ENCODE data around the gene ARMH2. TPM values are rescaled to one million over a fixed set of nuclear protein-coding genes. Genes with fewer than 3 reads are reported as not detected.

The ARMH2 gene
- total RNA-seq, 1 experiment from 2014 or later = not detected

DNA sequence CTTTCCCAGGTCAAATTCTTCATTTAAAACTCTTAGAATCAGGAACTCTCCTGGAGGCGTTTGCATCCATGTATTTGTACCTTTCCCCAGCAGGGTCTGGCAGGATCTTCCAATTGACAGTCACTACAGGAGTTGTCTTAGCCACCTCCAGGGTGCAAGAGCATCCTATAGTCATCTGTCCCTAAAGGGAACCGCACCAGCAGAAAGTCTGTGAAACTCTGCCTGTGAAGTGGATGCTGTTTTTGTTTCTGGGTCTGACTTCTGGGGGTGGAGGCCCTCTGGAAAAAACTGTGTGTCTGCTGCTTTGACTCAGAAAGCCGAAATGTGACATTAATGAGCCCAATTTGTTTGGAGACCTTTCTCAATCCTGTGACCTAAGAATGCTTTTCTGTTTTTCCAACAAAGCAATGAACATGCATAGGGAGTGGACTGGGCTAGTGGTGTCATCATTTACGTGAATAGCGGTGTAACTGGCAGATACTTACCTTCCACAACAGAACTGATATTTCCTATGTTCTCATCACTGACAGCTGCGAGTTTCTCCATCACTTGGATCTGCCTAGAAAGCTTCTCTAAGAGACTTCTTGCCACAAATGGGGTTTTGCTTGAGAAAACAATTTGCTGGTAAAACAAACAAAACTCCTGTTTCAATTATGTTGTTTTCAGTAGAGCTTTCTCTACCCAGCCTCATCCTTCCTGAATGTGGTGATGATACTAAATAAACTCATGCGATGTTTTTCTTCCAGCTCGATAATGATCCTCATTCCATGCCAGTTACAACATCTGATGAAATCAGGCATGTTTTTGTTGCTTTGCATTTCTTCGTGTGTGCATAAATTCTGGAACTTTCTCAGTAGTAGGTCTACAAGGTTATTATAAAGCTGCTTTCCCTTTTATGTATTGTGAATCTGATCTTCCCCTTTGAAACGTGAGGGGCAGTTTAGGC lies 33.3 kb upstream of the ARMH2 start:
- Histone ChIP-seq H3K4me1 (ENCODE audit: insufficient read depth, low read length) (no peaks in the 10 kb centered on the region), H2BK12ac (ENCODE audit: insufficient read length, low read depth, low read length) (no peak overlapping the region), H2BK20ac (ENCODE audit: low read depth, low read length, poor library complexity, severe bottlenecking) (no peak overlapping the region), H2BK15ac (ENCODE audit: low read depth, low read length) (no peak overlapping the region), H3K18ac (ENCODE audit: insufficient read length, low read depth, low read length) (no peak overlapping the region), H3K9me3 (ENCODE audit: control insufficient read depth, low read depth, low read length) (no peaks in the 10 kb centered on the region), H3K23ac (ENCODE audit: insufficient read length, low read depth, low read length) (no peak overlapping the region), H3K27ac (ENCODE audit: insufficient read length, low read depth, low read length) (no peak overlapping the region), H2AFZ (ENCODE audit: low read length) (no peak overlapping the region), H4K20me1 (ENCODE audit: control insufficient read depth, insufficient read depth, insufficient read length) (no peaks in the 10 kb centered on the region), H2BK5ac (ENCODE audit: insufficient read length, low read length) (no peak overlapping the region), H2BK120ac (ENCODE audit: low read depth, low read length, poor library complexity, severe bottlenecking) (no peak overlapping the region), H3K14ac (ENCODE audit: insufficient read depth, low read length) (no peak overlapping the region), H3K4ac (ENCODE audit: low read depth, low read length) (no peak overlapping the region), H3T11ph (ENCODE audit: low read length) (no peak overlapping the region), H3K23me2 (ENCODE audit: insufficient read length, low read depth, low read length, poor library complexity, severe bottlenecking) (no peaks in the 10 kb centered on the region), H3K79me2 (ENCODE audit: insufficient read depth, low read length) (no peaks in the 10 kb centered on the region), H3K9ac (ENCODE audit: extremely low read depth, insufficient read length, low read length) (no peak overlapping the region), H3K27me3 (ENCODE audit: insufficient read depth, low read length) (no peaks in the 10 kb centered on the region), H2AK5ac (ENCODE audit: insufficient read length, low read length) (no peak overlapping the region), H3K56ac (ENCODE audit: insufficient read length, low read depth, low read length) (no peak overlapping the region), H3K79me1 (ENCODE audit: insufficient read depth, low read depth, low read length, poor library complexity, severe bottlenecking) (no peaks in the 10 kb centered on the region), H4K8ac (replicated peaks; ENCODE audit: insufficient read length, low read depth, low read length) (no peak overlapping the region), H4K91ac (ENCODE audit: insufficient read length, low read depth, low read length) (no peak overlapping the region), H3K4me2 (ENCODE audit: insufficient read depth, insufficient read length, low read length) (no peak overlapping the region), H4K5ac (ENCODE audit: insufficient read length, low read depth, low read length) (no peak overlapping the region)
- H3K4me3 Mint-ChIP-seq = no peak overlapping the region
- H3K27me3 Mint-ChIP-seq (ENCODE audit: low read depth) = no peaks in the 10 kb centered on the region
- H3K4me1 Mint-ChIP-seq = peaks cover 22 to 30% of the 10 kb centered on the region in 2 experiments
- peak overlapping the region in 1 of 3 experiments; percentile 27; a peak in 1 of 7 replicates for H3K27ac Mint-ChIP-seq
- no CpG with 5 or more reads among the region's 10 CpGs for WGBS (ENCODE audit: extremely low coverage, insufficient read length, low lambda C conversion rate)
- TF ChIP-seq CTCF (conservative IDR thresholded peaks at IDR 0.05) = no peak
- DNase-seq = no peak
- H3K36me3 Mint-ChIP-seq (ENCODE audit: insufficient read depth in 1 of 3, low read depth in 3 of 3) = peaks cover 0 to 2% (median 0%) of the 10 kb centered on the region in 3 experiments; a peak in 1 of 7 replicates
- no peaks in the 10 kb centered on the region for H3K9me3 Mint-ChIP-seq
